HG02798 (cell line): ENCODE results near the gene GNG13.
"Not testable (repeated sequence)": the region's sequence is repeated elsewhere in the genome, so short reads cannot be mapped to it uniquely, and the experiment has no call there.

Experiments used
- ATAC-seq: cut with Tn5 transposase; IDR thresholded peaks from one replicate; pipeline ENCODE4 v1.9.1; 2021; ENCODE audit warnings: mild to moderate bottlenecking; ENCODE audit not compliant: unreplicated experiment, poor library complexity

The GNG13 gene

DNA sequence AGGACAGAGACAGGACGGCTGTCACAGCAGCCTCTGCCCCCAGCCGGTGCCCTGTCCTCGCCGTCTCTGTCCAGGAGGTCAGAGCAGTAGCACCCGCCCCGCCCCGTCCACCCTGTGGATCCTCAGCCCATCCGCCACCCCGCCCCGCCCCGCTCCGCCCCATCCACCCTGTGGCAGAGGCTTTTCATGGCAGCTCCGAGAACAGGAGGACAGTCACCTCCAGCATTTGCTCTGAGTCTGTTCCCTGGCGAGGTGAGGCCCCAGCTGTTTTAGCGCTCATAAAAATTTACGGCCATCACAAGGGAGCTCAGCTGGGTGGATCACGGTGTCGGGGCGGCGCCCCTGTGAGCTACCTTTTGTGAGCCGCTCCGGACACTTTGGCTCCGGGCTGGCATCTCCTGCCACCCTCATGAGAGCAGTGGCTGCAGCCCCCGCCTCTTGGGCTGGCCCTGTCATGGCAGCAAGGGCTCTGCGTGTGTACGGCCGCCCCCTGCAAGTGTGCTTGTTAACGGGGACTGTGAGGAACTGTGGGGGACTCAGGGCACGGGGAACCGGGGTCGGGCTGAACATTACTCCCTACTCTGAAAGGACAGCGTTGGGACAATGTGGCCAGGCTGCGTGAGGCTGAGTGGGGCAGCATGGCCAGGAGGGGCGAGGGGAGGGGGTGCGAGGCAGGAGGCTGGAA is 32.3 kb upstream of the GNG13 start:
- no peak for ATAC-seq

DNA sequence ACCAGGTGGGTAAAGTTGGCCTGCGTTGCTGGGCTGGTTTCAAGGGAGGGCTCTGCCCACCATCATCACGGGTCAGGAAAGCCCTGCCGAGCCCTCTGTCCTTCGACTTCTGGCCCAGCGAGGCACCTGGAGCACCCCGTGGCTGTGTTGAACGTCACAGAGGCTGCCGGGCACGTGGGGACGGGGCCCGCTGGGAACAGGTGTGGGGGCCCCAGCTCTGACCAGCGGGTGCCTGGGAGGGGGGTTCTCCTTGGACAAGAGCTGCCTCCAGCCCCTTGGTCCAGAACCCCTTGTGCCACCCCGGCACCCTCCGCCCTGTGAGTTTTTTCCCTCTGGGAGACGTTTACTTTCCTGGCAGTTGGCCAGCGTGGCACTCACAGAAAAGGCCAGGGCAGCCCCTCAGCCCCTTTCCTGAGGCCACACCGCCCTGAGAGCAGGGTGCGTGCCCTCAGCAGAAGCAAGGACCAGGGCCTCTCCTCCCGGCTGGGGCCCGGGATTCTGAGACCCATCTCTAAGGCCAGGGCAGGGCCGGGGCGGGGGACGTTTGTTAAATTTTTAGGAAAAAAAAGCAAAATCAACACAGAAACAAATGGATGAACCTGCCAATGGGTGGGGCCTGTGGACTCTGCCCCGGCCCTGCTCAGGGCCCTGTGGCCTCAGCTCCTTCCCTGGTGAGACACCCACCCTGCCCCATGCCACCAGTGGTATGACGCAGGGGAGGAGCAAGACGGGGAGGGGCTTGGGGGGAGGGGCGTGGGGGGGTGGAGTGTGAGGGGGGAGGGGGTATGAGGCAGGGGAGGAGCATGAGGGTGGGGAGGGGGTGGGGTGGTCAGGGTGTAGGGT is 31.3 kb upstream of the GNG13 start:
- no peak for ATAC-seq

DNA sequence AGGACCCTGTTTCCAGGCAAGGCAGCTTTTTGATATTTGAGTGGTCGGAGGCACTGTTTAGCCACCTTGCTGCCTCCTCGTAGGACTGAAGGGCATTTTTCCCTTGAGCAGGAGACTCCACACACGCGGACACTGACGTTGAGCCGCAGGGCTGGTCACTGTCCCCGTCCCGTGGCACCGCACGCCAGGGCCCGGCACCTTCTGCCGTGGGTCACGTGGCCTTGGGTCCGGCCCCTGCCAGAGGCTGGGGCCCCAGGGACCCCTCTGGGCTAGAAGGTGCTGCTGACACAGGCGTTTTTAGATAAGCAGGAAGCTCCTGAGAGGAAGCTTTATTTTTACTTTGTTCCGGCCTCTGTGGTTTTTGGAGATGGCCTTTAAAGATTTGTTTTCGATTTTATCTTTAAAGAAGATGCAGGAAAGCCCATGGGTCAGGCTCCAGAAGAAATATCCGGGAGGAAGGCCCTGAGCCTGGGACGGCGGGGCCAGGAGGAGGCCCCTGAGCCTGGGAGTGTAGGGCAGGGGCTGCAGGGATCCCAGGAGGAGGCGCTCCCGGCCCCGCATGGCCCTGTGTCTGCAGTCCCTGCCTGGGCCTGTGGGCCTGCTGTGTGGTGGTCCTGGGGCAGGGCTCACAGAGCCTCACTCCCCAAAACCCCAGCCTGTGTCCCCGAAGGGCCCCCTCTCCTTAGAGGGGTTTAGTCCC is 30.5 kb upstream of the GNG13 start:
- no peak for ATAC-seq

DNA sequence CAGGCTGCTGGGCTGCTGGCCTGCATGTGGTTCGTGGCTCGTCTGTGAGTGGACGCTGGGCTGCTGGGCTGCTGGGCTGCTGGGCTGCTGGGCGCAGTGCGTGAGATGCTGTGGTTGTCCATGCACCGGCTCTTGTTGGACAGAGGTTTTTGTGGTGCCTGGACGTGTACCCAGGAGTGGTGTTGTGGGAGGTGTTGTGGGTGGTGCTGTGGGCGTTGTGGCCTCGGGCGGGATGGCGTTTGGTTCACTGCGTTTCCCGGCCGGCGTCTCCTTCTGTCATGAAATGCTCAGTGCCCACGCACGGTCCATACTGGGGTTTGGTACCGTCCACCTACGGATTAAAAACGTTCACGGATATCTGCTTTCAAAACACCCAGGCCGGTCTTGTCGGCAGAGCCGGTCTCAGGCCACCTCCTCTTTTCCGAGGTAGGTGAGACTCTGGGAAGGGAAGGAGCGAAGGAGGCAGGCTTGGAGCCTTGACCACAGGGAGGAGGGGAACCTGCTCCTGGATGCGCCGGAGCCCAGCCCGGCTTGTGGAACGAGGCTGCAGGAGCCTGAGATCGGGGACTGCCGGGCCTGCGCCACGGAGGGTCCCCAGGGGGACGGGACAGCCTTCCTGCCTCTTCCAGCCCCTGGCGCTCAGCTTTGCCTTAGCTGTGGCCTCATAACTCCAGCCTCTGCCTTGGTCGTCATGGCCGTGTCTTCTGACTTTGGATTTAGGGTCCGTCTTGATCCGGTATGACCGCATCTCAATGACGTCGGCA is 29.8 kb upstream of the GNG13 start:
- no peak for ATAC-seq

DNA sequence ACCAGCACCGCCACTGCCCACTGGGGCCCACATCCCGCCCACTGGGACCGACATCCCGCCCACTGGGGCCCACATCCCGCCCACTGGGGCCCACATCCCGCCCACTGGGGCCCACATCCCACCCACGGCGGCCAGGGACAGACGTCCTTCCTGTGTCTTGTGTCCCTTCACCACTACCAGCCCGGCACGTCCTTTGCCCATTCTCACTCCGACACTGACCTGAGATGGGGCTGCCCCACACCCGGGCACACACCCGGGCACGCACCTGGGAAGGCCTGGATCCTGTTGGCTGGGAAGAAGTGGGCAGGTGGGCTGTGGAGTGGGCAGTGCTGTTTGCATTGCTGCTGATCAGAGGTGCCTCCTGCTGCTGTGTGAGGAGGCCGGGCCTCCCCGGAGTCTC is 28.4 kb upstream of the GNG13 start:
- no peak for ATAC-seq

DNA sequence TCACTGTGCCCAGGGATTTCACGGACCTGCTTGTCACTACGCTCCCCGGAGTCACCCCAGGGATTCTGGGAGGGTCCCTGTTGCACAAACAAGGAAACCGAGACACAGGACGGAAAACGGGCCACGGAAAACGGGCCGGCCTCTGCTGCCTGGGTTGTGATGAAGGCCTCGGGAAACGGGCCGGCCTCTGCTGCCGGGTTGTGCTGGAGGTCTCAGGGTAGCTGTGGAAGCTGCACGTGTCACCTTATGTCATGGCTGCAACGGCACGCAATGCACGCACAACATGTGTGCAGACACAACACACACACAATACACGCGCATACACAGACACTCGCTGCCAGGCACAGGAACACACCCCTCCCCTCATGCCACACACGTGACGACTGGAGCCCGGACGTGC is 27.0 kb upstream of the GNG13 start:
- no peak for ATAC-seq

DNA sequence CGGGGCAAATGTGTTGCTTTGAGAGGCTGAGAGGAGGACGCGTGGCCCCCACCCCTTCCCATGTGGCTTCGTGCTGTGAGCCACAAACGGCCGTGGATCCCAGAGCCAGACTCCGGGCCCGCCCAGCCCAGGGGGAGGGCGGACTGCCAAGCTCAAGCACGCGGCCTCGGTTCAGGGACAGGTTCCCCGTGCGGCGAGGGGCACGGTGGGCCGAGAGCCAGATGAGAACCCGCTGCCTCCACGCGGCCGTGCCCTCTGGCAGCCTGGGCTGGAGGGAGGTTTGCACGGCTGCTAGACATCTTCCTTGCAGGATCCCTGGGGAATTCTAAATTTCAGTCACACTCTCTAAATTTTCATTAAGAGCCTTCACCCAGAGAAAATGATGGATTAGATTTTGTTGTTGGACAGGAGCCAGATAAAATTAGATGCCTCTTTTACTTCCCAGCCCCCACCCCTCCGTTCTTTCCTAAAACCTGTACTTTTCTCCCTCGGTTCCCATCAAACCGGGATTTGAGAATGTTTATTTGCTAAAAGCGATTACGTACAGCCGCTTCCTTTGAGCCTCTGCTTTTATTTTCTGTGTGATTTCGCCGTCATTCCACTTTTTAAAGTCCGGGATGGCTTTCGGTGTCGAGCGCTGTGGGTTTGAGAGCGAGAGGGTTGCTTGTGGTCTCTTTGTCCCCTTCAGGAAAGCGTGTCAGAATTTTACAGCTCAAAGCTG is 25.0 kb upstream of the GNG13 start:
- ATAC-seq, result no peak

DNA sequence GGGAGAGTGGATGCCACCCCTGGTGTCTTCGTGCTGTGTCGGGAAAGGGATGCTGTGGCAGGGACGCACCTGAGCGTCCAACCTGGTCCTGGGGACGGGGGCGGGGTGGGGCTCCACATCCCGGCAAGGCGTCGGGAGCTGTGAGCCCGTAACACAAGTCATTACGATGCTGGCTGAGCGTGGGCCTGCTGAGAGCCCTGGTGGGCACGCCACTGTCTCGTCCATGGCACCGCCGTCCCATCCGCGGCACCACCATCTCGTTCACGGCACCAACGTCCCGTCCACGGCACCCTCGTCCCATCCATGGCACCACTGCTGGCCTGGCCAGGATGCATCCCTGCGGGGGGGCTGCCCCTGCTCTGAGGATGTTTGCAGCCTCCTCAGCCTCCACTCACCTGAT is 24.1 kb upstream of the GNG13 start:
- ATAC-seq, result no peak

DNA sequence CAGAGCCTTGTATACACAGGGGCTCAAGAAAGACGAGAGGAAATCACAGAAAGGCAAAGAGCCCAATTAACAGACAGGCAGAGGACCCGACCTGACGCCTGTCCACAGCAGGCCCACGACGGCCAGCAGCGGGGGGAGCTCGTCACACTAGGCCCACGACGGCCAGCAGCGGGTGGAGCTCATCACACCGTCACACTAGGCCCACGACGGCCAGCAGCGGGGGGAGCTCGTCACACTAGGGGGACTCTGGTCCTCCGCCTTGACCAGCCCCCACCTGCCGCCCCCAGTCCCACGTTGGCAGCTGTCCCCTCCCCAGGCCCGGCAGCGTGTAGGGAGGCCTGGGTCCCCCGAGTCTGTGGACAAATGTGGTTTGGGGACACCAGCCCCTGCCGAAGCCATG is 23.7 kb upstream of the GNG13 start:
- no peak for ATAC-seq

DNA sequence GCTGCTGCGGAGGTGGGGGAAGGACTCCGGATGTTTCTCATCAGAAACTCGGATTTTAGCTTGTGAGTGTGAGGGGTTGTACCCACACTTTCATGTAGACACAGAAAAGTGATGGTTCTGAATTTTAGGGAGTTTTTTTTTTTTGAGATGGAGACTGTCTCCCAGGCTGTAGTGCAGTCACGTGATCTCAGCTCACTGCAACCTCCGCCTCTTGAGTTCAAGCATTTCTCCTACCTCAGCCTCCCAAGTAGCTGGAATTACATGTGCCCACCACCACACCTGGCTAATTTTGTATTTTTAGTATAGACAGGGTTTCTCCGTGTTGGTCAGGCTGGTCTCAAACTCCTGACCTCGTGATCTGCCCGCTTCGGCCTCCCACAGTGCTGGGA is 22.4 kb upstream of the GNG13 start:
- no peak for ATAC-seq

DNA sequence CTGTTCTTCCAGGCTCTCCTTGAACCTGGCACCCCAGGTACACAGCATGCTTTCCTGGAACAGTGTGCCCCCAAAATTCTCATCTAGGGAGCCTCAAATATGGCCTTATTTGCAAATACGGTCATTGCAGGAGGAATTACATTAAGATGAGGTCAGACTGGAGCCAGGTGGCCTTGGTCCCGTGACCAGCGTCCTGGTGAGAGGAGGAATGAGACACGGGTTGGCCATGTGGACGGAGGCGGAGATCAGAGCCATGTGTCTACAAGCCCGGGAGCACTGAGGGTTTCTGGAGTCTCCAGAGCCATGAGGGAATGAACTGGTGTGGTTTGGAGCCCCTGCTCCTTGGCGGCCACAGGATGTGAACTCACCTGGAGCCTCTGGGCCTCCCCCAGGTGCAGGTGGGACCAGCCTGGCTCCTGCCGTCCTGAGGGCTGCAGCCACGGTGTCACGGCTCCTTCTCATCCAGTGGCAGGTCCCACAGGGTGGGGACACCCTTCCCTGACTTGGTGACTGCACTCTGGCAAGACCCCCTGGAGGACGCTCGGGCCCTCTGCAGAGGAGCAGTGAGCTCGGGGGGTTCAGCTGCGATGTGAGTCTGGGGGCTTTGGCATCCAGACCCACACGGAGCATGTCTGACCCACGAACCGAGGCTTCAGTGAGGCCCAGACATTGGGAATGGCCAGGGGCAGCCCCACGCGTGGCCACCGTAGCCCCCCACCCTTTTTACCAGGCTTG is 21.8 kb upstream of the GNG13 start:
- ATAC-seq, result no peak

DNA sequence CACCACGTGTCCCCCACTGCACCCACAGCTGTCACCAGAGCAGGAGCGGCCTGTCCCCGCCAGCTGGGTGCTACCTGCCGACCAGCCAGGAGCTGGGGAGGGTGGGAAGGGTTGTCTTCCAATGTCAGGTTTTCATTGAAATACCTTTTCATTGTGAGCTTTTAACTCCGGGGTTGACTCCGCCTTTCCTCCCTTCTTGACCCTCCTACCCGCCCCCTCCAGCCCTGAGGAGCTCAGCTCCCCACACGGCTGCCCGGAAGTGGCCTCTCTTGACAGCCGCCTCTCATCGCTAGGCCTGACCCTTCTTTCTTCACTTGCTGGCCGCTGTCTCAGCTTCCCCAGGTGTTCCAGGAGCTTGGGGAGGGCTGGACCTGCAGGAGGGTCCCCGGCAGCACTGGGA is 21.2 kb upstream of the GNG13 start:
- no peak for ATAC-seq

DNA sequence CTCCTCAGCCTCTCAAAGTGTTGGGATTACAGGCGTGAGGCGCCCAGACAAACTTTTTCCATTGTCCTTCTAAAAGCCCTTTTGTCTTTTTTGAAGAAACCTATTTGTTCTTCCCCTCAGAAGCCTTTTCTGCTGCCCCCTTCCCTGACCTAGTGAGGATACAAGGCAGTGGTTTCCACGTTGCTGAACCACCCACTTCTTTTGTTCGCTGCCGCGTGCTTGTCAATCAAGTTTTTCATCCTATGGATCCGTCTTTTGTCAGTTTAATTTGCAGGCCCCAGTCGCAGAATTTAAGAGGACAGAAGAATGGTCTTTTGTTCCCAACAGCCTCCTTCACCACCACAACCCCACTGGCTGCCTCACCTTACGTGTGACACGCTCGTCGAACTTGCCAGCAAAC is 20.2 kb upstream of the GNG13 start:
- ATAC-seq, result no peak

DNA sequence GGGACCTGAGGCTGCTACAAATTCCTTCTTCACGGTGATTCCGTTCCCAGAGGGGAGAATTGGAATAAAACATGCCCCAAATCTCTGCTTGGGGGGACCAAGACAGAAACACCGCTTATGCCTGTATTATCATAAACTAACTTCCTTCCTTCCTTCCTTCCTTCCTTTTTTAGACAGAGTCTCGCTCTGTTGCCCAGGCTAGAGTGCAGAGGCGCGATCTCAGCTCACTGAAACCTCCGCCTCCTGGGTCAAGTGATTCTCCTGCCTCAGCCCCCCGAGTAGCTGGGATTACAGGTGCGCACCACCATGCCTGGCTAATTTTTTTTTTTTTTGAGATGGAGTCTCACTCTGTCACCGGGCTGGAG is 19.5 kb upstream of the GNG13 start:
- ATAC-seq, result not testable (repeated sequence)

DNA sequence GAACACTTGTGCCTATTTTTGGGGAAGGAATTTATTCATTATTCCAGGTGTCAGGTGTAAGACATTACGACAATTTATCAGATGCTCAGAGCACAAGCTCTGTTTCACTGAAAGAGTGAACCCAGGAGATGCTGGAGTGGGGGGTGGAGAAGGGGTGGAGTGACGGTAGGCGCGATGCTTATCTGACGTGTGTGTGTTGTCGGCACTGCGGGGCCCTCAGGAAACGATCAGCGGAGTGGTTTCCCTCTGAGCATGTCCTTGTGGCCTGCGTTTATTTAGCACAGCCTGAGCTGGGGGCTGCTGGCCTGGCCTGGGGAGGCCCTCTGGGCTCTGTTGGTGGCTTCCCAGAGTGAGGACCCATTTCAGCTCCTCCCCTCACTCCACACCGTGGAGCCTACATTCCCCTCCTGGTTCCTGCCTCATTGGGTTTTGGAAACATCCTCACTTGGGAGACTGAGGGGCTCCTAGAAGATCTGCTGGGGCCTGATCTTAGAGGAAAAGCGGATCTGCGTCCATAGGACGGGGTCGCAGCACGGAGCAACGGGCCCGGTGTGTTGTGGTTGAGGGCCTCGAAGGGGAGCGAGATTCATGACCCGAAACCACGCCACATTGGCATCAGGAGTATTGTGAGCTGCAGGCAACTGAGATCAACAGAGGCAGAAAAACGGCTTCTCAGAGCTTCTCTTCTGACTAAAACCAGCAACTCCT is 19.0 kb upstream of the GNG13 start:
- ATAC-seq, result no peak

DNA sequence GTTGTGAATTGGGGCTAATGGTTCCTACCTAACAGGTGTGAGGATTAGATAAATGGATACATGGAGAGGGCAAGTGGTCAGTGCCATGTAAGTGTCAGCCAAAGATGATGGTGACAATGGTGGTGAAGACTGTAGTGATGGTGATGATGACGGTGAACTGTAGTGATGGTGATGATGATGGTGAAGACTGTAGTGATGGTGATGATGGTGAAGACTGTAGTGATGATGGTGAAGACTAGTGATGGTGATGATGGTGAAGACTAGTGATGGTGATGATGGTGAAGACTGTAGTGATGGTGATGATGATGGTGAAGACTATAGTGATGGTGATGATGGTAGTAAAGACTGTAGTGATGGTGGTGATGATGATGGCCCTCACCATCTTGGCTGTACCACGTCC is 18.1 kb upstream of the GNG13 start:
- no peak for ATAC-seq

DNA sequence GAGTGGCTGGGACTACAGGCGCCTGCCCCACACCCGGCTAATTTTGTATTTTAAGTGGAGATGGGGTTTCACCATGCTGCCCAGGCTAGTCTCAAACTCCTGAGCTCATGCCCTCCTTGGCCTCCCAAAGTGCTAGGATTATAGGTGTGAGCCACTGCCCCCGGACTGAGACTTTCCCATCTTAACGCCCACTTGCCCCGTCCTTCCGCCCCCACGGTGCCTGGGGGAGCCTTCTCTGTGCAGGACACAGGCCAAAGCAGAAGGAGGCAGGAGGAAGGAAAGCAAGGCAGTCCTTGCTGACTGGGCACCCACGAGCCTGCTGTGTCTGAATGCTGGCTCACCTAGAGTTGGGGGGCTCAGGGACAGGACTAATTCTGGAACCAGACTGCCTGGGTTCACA is 17.6 kb upstream of the GNG13 start:
- no peak for ATAC-seq

DNA sequence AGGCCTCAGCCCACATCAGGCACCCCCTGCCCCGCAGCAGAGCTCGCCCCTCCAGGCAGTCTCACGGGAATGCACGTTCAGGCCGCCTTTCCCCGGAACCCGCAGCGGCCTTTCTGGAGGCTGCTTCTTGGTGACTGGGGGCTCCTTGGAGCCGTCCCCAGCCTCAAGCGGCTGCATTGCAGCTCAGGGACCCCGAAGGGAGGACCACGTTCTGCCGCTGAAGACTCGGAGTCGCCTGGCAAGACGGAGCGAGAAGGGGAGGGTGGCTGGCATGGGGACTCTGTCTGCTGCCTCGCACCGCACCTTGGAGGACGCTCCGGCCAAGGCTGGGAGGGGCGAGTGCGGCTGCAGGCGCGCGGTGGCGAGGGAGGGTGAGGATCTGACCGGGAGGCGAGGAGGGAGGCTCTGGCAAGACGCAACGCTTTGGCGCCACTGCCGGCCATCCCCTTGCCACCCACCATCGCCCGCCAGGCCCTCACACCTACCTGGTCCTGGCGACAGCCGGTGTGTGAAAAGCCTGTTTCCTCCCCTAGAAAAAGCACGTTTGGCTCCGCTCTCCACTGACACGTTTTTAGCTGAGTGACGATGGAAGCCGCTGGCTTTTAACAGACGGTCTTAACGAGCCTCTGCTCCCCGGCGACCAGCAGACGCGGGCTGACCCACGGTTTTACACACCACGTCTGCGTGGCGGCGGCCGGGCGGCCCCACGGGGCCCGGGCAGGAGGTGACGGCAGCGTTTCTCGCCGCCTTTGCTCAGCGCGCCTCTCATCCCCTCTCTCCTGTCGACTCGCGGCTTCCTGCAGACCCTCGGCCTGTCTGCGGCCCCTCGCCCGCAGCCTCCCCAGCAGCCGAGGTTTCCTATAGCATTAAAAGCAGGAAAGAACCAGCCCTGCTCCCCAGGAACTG is 16.7 kb upstream of the GNG13 start:
- ATAC-seq, result no peak
